Keratinocyte (primary cell): ENCODE measurements around the gene KANSL2.
"Not testable (repeated sequence)": the region's sequence is repeated elsewhere in the genome, so short reads cannot be mapped to it uniquely, and the experiment has no call there.

Source experiments
- EZH2 ChIP-seq: IDR thresholded peaks from one replicate; pipeline ENCODE4 v1.6.1; 2012; ENCODE audit warnings: inconsistent platforms, mild to moderate bottlenecking, low read length, moderate library complexity
- TF ChIP-seq, protein P1 (sequence below), 3 experiments: IDR thresholded peaks in 1 of 3; conservative IDR thresholded peaks in 1 of 3; optimal IDR thresholded peaks in 1 of 3; 2 replicates in 2 of 3; 3 replicates in 1 of 3; pipeline versions ENCODE3 to v1.5.1; 2011; ENCODE audit warnings: low read length in 3 of 3, mild to moderate bottlenecking in 3 of 3, moderate library complexity in 2 of 3, control low read depth in 1 of 3, inconsistent platforms in 1 of 3; ENCODE audit not compliant: insufficient read depth in 2 of 3; ENCODE audit errors: extremely low read depth in 1 of 3

DNA sequence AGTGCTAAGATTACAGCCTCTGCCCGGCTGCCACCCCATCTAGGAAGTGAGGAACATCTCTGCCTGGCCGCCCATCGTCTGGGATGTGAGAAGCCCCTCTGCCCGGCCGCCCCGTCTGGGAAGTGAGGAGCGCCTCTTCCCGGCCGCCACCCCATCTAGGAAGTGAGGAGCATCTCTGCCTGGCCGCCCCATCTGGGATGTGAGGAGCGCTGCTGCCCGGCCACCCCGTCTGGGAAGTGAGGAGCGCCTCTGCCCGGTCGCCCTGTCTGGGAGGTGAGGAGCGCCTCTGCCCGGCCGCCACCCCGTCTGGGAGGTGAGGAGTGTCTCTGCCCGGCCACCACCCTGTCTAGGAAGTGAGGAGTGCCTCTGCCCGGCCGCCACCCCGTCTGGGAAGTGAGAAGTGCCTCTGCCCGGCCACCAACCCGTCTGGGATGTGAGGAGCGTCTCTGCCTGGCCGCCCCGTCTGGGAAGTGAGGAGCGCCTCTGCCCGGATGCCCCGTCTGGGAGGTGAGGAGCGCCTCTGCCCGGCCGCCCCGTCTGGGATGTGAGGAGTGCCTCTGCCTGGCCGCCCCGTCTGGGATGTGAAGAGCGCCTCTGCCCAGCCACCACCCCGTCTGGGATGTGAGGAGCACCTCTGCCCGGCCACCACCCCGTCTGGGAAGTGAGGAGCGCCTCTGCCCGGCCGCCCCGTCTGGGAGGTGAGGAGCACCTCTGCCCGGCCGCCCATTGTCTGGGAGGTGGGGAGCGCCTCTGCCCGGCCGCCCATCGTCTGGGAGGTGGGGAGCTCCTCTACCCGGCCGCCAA is 40.1 kb downstream of the KANSL2 start:
- not testable (repeated sequence) for TF ChIP-seq EZH2
- TF ChIP-seq, protein P1, sequence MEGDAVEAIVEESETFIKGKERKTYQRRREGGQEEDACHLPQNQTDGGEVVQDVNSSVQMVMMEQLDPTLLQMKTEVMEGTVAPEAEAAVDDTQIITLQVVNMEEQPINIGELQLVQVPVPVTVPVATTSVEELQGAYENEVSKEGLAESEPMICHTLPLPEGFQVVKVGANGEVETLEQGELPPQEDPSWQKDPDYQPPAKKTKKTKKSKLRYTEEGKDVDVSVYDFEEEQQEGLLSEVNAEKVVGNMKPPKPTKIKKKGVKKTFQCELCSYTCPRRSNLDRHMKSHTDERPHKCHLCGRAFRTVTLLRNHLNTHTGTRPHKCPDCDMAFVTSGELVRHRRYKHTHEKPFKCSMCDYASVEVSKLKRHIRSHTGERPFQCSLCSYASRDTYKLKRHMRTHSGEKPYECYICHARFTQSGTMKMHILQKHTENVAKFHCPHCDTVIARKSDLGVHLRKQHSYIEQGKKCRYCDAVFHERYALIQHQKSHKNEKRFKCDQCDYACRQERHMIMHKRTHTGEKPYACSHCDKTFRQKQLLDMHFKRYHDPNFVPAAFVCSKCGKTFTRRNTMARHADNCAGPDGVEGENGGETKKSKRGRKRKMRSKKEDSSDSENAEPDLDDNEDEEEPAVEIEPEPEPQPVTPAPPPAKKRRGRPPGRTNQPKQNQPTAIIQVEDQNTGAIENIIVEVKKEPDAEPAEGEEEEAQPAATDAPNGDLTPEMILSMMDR (optimal IDR thresholded peaks at IDR 0.05 in 1 of 3, IDR thresholded peaks at IDR 0.05 in 1 of 3, conservative IDR thresholded peaks at IDR 0.05 in 1 of 3; ENCODE audit: extremely low read depth in 1 of 3, insufficient read depth in 2 of 3, low read length in 3 of 3), result not testable (repeated sequence)
